Endothelial cell of umbilical vein (primary cell): Measurements from ENCODE around the gene TP73. TPM values are rescaled to one million over a fixed set of nuclear protein-coding genes. Genes with fewer than 3 reads are reported as not detected.

Experiments used
- BruUV-seq: library from RNA; stranded (reverse); fragments of 400-500 nt; replicated peaks from 2 replicates; lab custom pipeline; 2021; lab: Mats Ljungman, UMichigan
- CTCF ChIA-PET: fragments of 300-600, 350-600 bp; sonication (Branson Sonifier 250); formaldehyde crosslinking; loops from one replicate; lab custom pipeline; 2021; ENCODE audit warnings: antibody characterized with exemption, inconsistent platforms; lab: Charles Lee
- POLR2A ChIA-PET: fragments of 300-600, 350-600 bp; sonication (Branson Sonifier 250); formaldehyde crosslinking; loops from one replicate; lab custom pipeline; 2021; ENCODE audit warnings: antibody characterized with exemption, inconsistent platforms; lab: Charles Lee
- DNase-seq: peaks from one replicate; pipeline ENCODE4 v3.0.0-alpha.2; 2011; ENCODE audit warnings: low read depth, low spot score
- FAIRE-seq: peaks from 2 replicates; lab custom pipeline; 2011; peaks lifted over from hg19 to GRCh38; lab: Jason Lieb, UNC
- H2AFZ ChIP-seq: 2 replicates; pipeline ENCODE4 v1.6.0; 2012; ENCODE audit warnings: low read depth, low read length, control low read depth, inconsistent platforms
- H3K27ac ChIP-seq: 2 replicates; pipeline ENCODE4 v1.5.1; 2011; ENCODE audit warnings: low read depth, mild to moderate bottlenecking, control low read depth, low read length, moderate library complexity; ENCODE audit not compliant: insufficient read depth
- H3K27me3 ChIP-seq, 2 experiments: 2 replicates each; pipeline versions ENCODE4 v1.6.0 to v1.6.1; 2011; ENCODE audit warnings: low read length in 2 of 2, mixed read lengths in 1 of 2; ENCODE audit not compliant: control insufficient read depth in 2 of 2, insufficient read depth in 2 of 2
- H3K36me3 ChIP-seq, 2 experiments: 2 replicates in 1 of 2; 3 replicates in 1 of 2; pipeline ENCODE4 v1.5.1; 2011; ENCODE audit warnings: low read length in 2 of 2, mild to moderate bottlenecking in 1 of 2, moderate library complexity in 1 of 2; ENCODE audit not compliant: control insufficient read depth in 2 of 2, insufficient read depth in 2 of 2; ENCODE audit errors: extremely low read depth in 1 of 2
- H3K4me1 ChIP-seq: 3 replicates; pipeline ENCODE4 v1.5.1; 2011; ENCODE audit warnings: mild to moderate bottlenecking, low read length; ENCODE audit not compliant: control insufficient read depth, insufficient read depth; ENCODE audit errors: extremely low read depth
- H3K4me2 ChIP-seq: 2 replicates; pipeline ENCODE4 v1.6.1; 2011; ENCODE audit warnings: low read length, control low read depth, mixed read lengths; ENCODE audit not compliant: insufficient read depth
- H3K4me3 ChIP-seq, 3 experiments: fragments of 200-600 bp in 1 of 3; sonication (generic), shearing (Covaris generic) in 1 of 3; replicated peaks in 1 of 3; 2 replicates each; pipeline ENCODE4 v1.5.1; 2011 to 2016; ENCODE audit warnings: control low read depth in 3 of 3, low read length in 3 of 3, mild to moderate bottlenecking in 2 of 3, inconsistent platforms in 1 of 3, low read depth in 1 of 3, moderate library complexity in 1 of 3; ENCODE audit not compliant: insufficient read depth in 1 of 3
- H3K79me2 ChIP-seq: 2 replicates; pipeline ENCODE4 v1.6.0; 2012; ENCODE audit warnings: low read length, inconsistent platforms; ENCODE audit not compliant: control insufficient read depth, insufficient read depth
- H3K9ac ChIP-seq: replicated peaks from 2 replicates; pipeline ENCODE3; 2011; ENCODE audit warnings: low read length, control low read depth; ENCODE audit not compliant: insufficient read depth; ENCODE audit errors: extremely low read depth
- H3K9me1 ChIP-seq: replicated peaks from 3 replicates; pipeline ENCODE4 v1.6.0; 2011; ENCODE audit warnings: mild to moderate bottlenecking, low read length; ENCODE audit not compliant: control insufficient read depth, insufficient read depth; ENCODE audit errors: extremely low read depth
- H3K9me3 ChIP-seq: replicated peaks from 2 replicates; pipeline ENCODE4 v1.5.1; 2012; ENCODE audit warnings: low read length, inconsistent platforms; ENCODE audit not compliant: control insufficient read depth, insufficient read depth
- H4K20me1 ChIP-seq: replicated peaks from 2 replicates; pipeline ENCODE3; 2011; ENCODE audit warnings: mild to moderate bottlenecking, low read length; ENCODE audit not compliant: control insufficient read depth, insufficient read depth; ENCODE audit errors: extremely low read depth
- EZH2 ChIP-seq: IDR thresholded peaks from 2 replicates; pipeline ENCODE4 v1.6.1; 2012; ENCODE audit warnings: borderline replicate concordance, low read depth, mild to moderate bottlenecking, moderate library complexity, low read length, inconsistent platforms; ENCODE audit not compliant: severe bottlenecking
- FOS ChIP-seq: IDR thresholded peaks from 2 replicates; pipeline ENCODE4 v1.6.1; 2011; ENCODE audit warnings: mild to moderate bottlenecking, low read length, moderate library complexity, borderline replicate concordance; ENCODE audit not compliant: insufficient read depth
- GATA2 ChIP-seq: IDR thresholded peaks from 2 replicates; pipeline ENCODE4 v1.7.0; 2011; ENCODE audit warnings: low read depth, mild to moderate bottlenecking, moderate library complexity, mixed read lengths, low read length; ENCODE audit not compliant: insufficient read length, insufficient read depth
- JUN ChIP-seq: IDR thresholded peaks from 2 replicates; pipeline ENCODE4 v1.6.1; 2011; ENCODE audit warnings: borderline replicate concordance, low read depth; ENCODE audit not compliant: insufficient read length, insufficient read depth
- MYC ChIP-seq: IDR thresholded peaks from one replicate; pipeline ENCODE4 v1.6.1; 2011; ENCODE audit warnings: mild to moderate bottlenecking, low read depth, low read length
- POLR2A ChIP-seq: IDR thresholded peaks from 2 replicates; pipeline ENCODE4 v1.6.1; 2012; ENCODE audit warnings: low read depth, mild to moderate bottlenecking, control low read depth, low read length
- POLR2AphosphoS5 ChIP-seq: IDR thresholded peaks from 2 replicates; pipeline ENCODE4 v1.6.1; 2012; ENCODE audit warnings: low read depth, mild to moderate bottlenecking, control low read depth, low read length, moderate library complexity; ENCODE audit not compliant: insufficient read depth
- dilution Hi-C: fragments of 300-500 bp; cut with MboI; formaldehyde crosslinking; loops from one replicate; pipeline ENCODE4 v1.15.0; 2019; ENCODE audit warnings: low sequenced_read_pairs; ENCODE audit not compliant: extremely low pct_ligation_motif_present
- intact Hi-C: fragments of 100-400 bp; cut with micrococcal nuclease; formaldehyde crosslinking; loops from one replicate; pipeline ENCODE4 v1.10.0; 2022
- polyA plus RNA-seq, 4 experiments: library from polyadenylated mRNA; depleted of rRNA in 3 of 4; stranded (reverse) in 3 of 4; unstranded in 1 of 4; fragments of >200 nt; gene quantifications; 2 replicates each; pipeline versions ENCODE4 v1.2.1 to v1.2.3, GENCODE V29; 2011 to 2012; ENCODE audit warnings: missing spikeins in 1 of 4
- total RNA-seq: library from RNA; stranded (reverse); gene quantifications from 2 replicates; pipeline ENCODE4 v1.2.3, GENCODE V29; 2021
- TF ChIP-seq, protein P1 (sequence below): IDR thresholded peaks from 2 replicates; pipeline ENCODE4 v1.6.1; 2011; ENCODE audit not compliant: insufficient read depth, insufficient read length
- TF ChIP-seq, protein P2 (sequence below), 2 donors: IDR thresholded peaks; 1 replicate in 1 of 2; 2 replicates in 1 of 2; pipeline ENCODE4 v1.5.1; 2011; ENCODE audit warnings: low read length in 2 of 2, mild to moderate bottlenecking in 2 of 2, moderate library complexity in 2 of 2, control low read depth in 1 of 2, inconsistent platforms in 1 of 2, low read depth in 1 of 2; ENCODE audit not compliant: insufficient read depth in 1 of 2; ENCODE audit errors: extremely low read depth in 1 of 2

Gene TP73
- total and polyA plus RNA-seq, 2 donors (not counting 3 experiments of a cell fraction or from before 2014, with no cell fraction given) = 0.03 to 0.15 TPM

- Histone ChIP-seq H3K4me2 (no peak overlapping the region), H2AFZ (no peak overlapping the region), H3K9ac (no peak overlapping the region), H3K36me3 (peaks cover 0 to 31% of the 10 kb centered on the region in 2 experiments), H3K4me3 (no peak overlapping the region), H3K27ac (no peak overlapping the region), H3K4me1 (peaks cover 13% of the 10 kb centered on the region), H3K79me2 (no peaks in the 10 kb centered on the region), H3K9me3 (no peaks in the 10 kb centered on the region), H3K27me3 (no peaks in the 10 kb centered on the region), H3K9me1 (no peaks in the 10 kb centered on the region), H4K20me1 (no peaks in the 10 kb centered on the region)
- intact Hi-C loops = loop anchor here (10.0 kb wide), 1 partner anchor 1223 kb away; no protein-coding TSS in a partner anchor
- dilution Hi-C loops = no loop called here
- no peak for DNase-seq
- ChIA-PET POLR2A (no interaction called here), CTCF (interaction anchor here (1.7 to 3.9 kb wide), 3 partner anchors 7 to 175 kb away, joined by 4 to 20 read pairs (median 12); no protein-coding TSS in a partner anchor)
- no peak for TF ChIP-seq POLR2A
- TF ChIP-seq FOS = no peak
- no peak for TF ChIP-seq MYC
- no peak for TF ChIP-seq JUN
- TF ChIP-seq, protein P1, sequence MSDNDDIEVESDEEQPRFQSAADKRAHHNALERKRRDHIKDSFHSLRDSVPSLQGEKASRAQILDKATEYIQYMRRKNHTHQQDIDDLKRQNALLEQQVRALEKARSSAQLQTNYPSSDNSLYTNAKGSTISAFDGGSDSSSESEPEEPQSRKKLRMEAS = no peak
- no peak for TF ChIP-seq GATA2
- TF ChIP-seq EZH2 = no peak
- no peak for TF ChIP-seq POLR2AphosphoS5
- TF ChIP-seq, protein P2, sequence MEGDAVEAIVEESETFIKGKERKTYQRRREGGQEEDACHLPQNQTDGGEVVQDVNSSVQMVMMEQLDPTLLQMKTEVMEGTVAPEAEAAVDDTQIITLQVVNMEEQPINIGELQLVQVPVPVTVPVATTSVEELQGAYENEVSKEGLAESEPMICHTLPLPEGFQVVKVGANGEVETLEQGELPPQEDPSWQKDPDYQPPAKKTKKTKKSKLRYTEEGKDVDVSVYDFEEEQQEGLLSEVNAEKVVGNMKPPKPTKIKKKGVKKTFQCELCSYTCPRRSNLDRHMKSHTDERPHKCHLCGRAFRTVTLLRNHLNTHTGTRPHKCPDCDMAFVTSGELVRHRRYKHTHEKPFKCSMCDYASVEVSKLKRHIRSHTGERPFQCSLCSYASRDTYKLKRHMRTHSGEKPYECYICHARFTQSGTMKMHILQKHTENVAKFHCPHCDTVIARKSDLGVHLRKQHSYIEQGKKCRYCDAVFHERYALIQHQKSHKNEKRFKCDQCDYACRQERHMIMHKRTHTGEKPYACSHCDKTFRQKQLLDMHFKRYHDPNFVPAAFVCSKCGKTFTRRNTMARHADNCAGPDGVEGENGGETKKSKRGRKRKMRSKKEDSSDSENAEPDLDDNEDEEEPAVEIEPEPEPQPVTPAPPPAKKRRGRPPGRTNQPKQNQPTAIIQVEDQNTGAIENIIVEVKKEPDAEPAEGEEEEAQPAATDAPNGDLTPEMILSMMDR (IDR thresholded peaks at IDR 0.05; ENCODE audit: extremely low read depth in 1 of 2, insufficient read depth in 1 of 2, low read depth in 1 of 2, low read length in 2 of 2) = no peak
- BruUV-seq = no TSS peak
- FAIRE-seq = no peak
Measured at GRCh38 chr1:3627515-3628253, 24.6 kb upstream of the TP73 start.
